OCI-LY3 (cell line): ENCODE results near the gene BBX.

Source experiments
- H2AFZ ChIP-seq: fragments of 200-600, 300-600 bp; shearing (Covaris generic); 2 replicates; pipeline ENCODE4 v1.6.0; 2014; ENCODE audit warnings: antibody characterized with exemption, low read depth, low read length
- H3K27ac ChIP-seq: fragments of 200-600, 300-600 bp; sonication (generic); 2 replicates; pipeline ENCODE4 v1.5.1; 2014; ENCODE audit warnings: mild to moderate bottlenecking, low read length, moderate library complexity, mixed read lengths
- H3K27me3 ChIP-seq: fragments of 200-600, 300-600 bp; sonication (generic); 2 replicates; pipeline ENCODE4 v1.6.1; 2014; ENCODE audit warnings: low read depth, low read length, mixed read lengths
- H3K36me3 ChIP-seq: fragments of 200-600, 300-600 bp; sonication (generic); replicated peaks from 2 replicates; pipeline ENCODE3; 2014; ENCODE audit warnings: low read depth, low read length, mixed read lengths
- H3K4me1 ChIP-seq: fragments of 300-600, 200-600 bp; sonication (generic); 2 replicates; pipeline ENCODE4 v1.6.1; 2014; ENCODE audit warnings: low read length, mixed read lengths
- H3K4me2 ChIP-seq: fragments of 200-600, 300-600 bp; sonication (generic); 2 replicates; pipeline ENCODE4 v1.6.1; 2014; ENCODE audit warnings: low read length, mixed read lengths
- H3K4me3 ChIP-seq: fragments of 300-600, 200-600 bp; sonication (generic); 2 replicates; pipeline ENCODE4 v1.5.1; 2014; ENCODE audit warnings: antibody characterized with exemption, mild to moderate bottlenecking, low read length, moderate library complexity
- H3K79me2 ChIP-seq: fragments of 300-600, 200-600 bp; shearing (Covaris generic); 2 replicates; pipeline ENCODE4 v1.6.1; 2014; ENCODE audit warnings: mild to moderate bottlenecking, low read length, mixed read lengths
- H3K9ac ChIP-seq: fragments of 300-600, 200-600 bp; shearing (Covaris generic); 2 replicates; pipeline ENCODE4 v1.6.0; 2014; ENCODE audit warnings: mild to moderate bottlenecking, low read length, moderate library complexity
- H3K9me3 ChIP-seq: fragments of 200-600, 300-600 bp; shearing (Covaris generic); 2 replicates; pipeline ENCODE4 v1.6.1; 2014; ENCODE audit warnings: low read length, mixed read lengths; ENCODE audit not compliant: insufficient read depth
- H4K20me1 ChIP-seq: fragments of 200-600, 300-600 bp; sonication (generic); 2 replicates; pipeline ENCODE4 v1.6.1; 2016; ENCODE audit warnings: low read length, mixed read lengths; ENCODE audit not compliant: insufficient read depth
- CTCF ChIP-seq: fragments of 200-600, 300-600 bp; sonication (generic); IDR thresholded peaks from 2 replicates; pipeline ENCODE4 v1.5.1; 2014; ENCODE audit warnings: antibody characterized with exemption, low read length, low read depth
- EZH2phosphoT487 ChIP-seq: fragments of 200-600 bp; shearing (Covaris generic); IDR thresholded peaks from 2 replicates; pipeline ENCODE4 v1.6.1; 2018; ENCODE audit warnings: antibody characterized with exemption, mixed run types, low read depth

Gene BBX

GRCh38 chr3:107641572-107642307 lies 119.0 kb downstream of the BBX start:
- Histone ChIP-seq H2AFZ (no peak overlapping the region), H3K79me2 (no peaks in the 10 kb centered on the region; the same call in 1 of the 2 replicates), H3K36me3 (peaks cover 2% of the 10 kb centered on the region), H3K4me2 (no peak overlapping the region), H3K9ac (no peak overlapping the region), H3K9me3 (no peaks in the 10 kb centered on the region), H3K4me3 (no peak overlapping the region), H3K4me1 (peaks cover 24% of the 10 kb centered on the region), H3K27me3 (no peaks in the 10 kb centered on the region), H3K27ac (no peak overlapping the region), H4K20me1 (no peaks in the 10 kb centered on the region)
- no peak for TF ChIP-seq EZH2phosphoT487
- TF ChIP-seq CTCF = no peak

- peak overlapping the region; percentile 89 for H3K4me2 ChIP-seq
- no peak for TF ChIP-seq EZH2phosphoT487
- TF ChIP-seq CTCF = peak; percentile 62
- peak overlapping the region; percentile 64 for H3K4me3 ChIP-seq
- H4K20me1 ChIP-seq = no peaks in the 10 kb centered on the region
- H3K36me3 ChIP-seq = peaks cover 3% of the 10 kb centered on the region
- peak overlapping the region; percentile 82 for H3K27ac ChIP-seq
- H3K27me3 ChIP-seq = no peaks in the 10 kb centered on the region
- no peaks in the 10 kb centered on the region for H3K9me3 ChIP-seq
- no peaks in the 10 kb centered on the region for H3K79me2 ChIP-seq
- H3K4me1 ChIP-seq = peaks cover 24% of the 10 kb centered on the region
- peak overlapping the region; percentile 50 for H2AFZ ChIP-seq
- H3K9ac ChIP-seq = peak overlapping the region; percentile 66
These were observed 120.5 kb downstream of the BBX start for GRCh38 chr3:107643038-107643883.

GRCh38 chr3:107644631-107645030 lies 121.9 kb downstream of the BBX start:
- no peak overlapping the region for H3K27ac ChIP-seq
- no peaks in the 10 kb centered on the region for H3K27me3 ChIP-seq
- no peak overlapping the region for H2AFZ ChIP-seq
- no peaks in the 10 kb centered on the region for H4K20me1 ChIP-seq
- peaks cover 9% of the 10 kb centered on the region for H3K36me3 ChIP-seq
- no peak overlapping the region for H3K4me3 ChIP-seq
- H3K9ac ChIP-seq = no peak overlapping the region
- H3K79me2 ChIP-seq = no peaks in the 10 kb centered on the region
- H3K9me3 ChIP-seq = no peaks in the 10 kb centered on the region
- TF ChIP-seq EZH2phosphoT487 (no peak), CTCF (no peak)
- no peak overlapping the region for H3K4me2 ChIP-seq
- peaks cover 24% of the 10 kb centered on the region for H3K4me1 ChIP-seq

- H3K36me3 ChIP-seq = peaks cover 12% of the 10 kb centered on the region
- no peaks in the 10 kb centered on the region for H3K79me2 ChIP-seq
- H3K4me2 ChIP-seq = no peak overlapping the region; the same call in 1 of the 2 replicates
- H3K27me3 ChIP-seq = no peaks in the 10 kb centered on the region
- H2AFZ ChIP-seq = no peak overlapping the region
- no peak for TF ChIP-seq EZH2phosphoT487
- no peak for TF ChIP-seq CTCF
- no peaks in the 10 kb centered on the region for H3K9me3 ChIP-seq
- H3K4me1 ChIP-seq = peaks cover 18% of the 10 kb centered on the region
- H4K20me1 ChIP-seq = no peaks in the 10 kb centered on the region
- no peak overlapping the region for H3K4me3 ChIP-seq
- no peak overlapping the region for H3K9ac ChIP-seq
- H3K27ac ChIP-seq = no peak overlapping the region
These were observed 128.0 kb downstream of the BBX start for GRCh38 chr3:107650788-107651187.
